Measurements from ENCODE around the gene HIP1. TPM values are rescaled to one million over a fixed set of nuclear protein-coding genes. Genes with fewer than 3 reads are reported as not detected.

Gene HIP1
- total and polyA plus RNA-seq, 2 of the 13 experiments (the other 11 are each of a cell fraction or from before 2014, with no cell fraction given): 4.5 to 6.2 TPM

DNA sequence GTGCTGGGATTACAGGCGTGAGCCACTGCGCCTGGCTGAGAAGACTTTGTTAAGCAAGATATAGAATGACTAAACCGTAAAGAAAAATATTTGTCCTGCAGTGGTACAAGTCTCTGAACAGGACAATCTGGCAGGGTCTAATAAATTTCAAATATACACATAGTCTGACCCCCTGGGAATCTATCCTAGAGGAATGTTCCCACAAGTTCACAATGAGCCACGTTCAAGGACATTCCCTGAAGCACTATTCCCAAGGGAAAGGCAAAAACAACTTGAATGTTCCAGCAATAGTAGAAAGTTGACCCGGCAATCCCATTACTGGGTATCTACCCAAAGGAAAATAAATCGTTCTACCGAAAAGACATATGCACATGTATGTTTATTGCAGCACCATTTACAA is 82.0 kb downstream of the HIP1 start:
- Histone ChIP-seq H3K4me2 (ENCODE audit: low read depth, low read length) (no peak overlapping the region), H4K20me1 (ENCODE audit: insufficient read depth, low read length) (no peaks in the 10 kb centered on the region), H3K27me3 (ENCODE audit: control insufficient read depth in 1 of 2, insufficient read depth in 2 of 2, low read length in 2 of 2) (no peaks in the 10 kb centered on the region), H3K36me3 (replicated peaks in 1 of 2; ENCODE audit: control insufficient read depth in 1 of 2, insufficient read depth in 2 of 2, low read length in 2 of 2) (no peaks in the 10 kb centered on the region), H3K9me3 (ENCODE audit: low read length) (no peaks in the 10 kb centered on the region), H3K4me3 (replicated peaks in 1 of 3; ENCODE audit: insufficient read depth in 1 of 3, low read depth in 2 of 3, low read length in 3 of 3) (no peak overlapping the region), H3K9ac (ENCODE audit: insufficient read depth, low read depth, low read length) (no peak overlapping the region), H2AFZ (ENCODE audit: low read length) (no peak overlapping the region), H3K4me1 (ENCODE audit: insufficient read depth, low read length) (peaks cover 16% of the 10 kb centered on the region), H3K79me2 (ENCODE audit: insufficient read depth, low read length) (no peaks in the 10 kb centered on the region), H3K27ac (ENCODE audit: extremely low read length, insufficient read depth, low read length) (no peak overlapping the region)
- in situ Hi-C loops (cut with HindIII; ENCODE audit: extremely low pct_ligation_motif_present, low pct_unique_long_range_greater_than_20kb): no loop called here
- CTCF ChIA-PET (ENCODE audit: low intra/inter-chr PET ratio, low total read pairs): no interaction called here
- POLR2A ChIA-PET: no interaction called here
- WGBS (ENCODE audit: low lambda C conversion rate): 78% methylated on average over 7 of the region's 7 CpGs
- intact Hi-C loops (cut with micrococcal nuclease; ENCODE audit: unreplicated experiment): no loop called here
- TF ChIP-seq ZNF20 (CRISPR knock-in tag; IDR thresholded peaks at IDR 0.05) (no peak), POLR2AphosphoS5 (IDR thresholded peaks at IDR 0.05; ENCODE audit: low read depth, low read length) (no peak), ZNF446 (CRISPR knock-in tag; IDR thresholded peaks at IDR 0.05) (no peak), ZNF615 (CRISPR knock-in tag; IDR thresholded peaks at IDR 0.05; ENCODE audit: borderline replicate concordance) (no peak), ZNF549 (CRISPR knock-in tag; IDR thresholded peaks at IDR 0.05) (no peak), ZNF713 (CRISPR knock-in tag; IDR thresholded peaks at IDR 0.05) (no peak), ZNF232 (CRISPR knock-in tag; IDR thresholded peaks at IDR 0.05; ENCODE audit: borderline replicate concordance) (no peak), ZNF776 (CRISPR knock-in tag; IDR thresholded peaks at IDR 0.05) (no peak), ZFP41 (CRISPR knock-in tag; IDR thresholded peaks at IDR 0.05; ENCODE audit: borderline replicate concordance) (no peak), POLR2G (IDR thresholded peaks at IDR 0.05; ENCODE audit: low read depth, low read length) (no peak), CREB1 (IDR thresholded peaks at IDR 0.05) (no peak), CREB1 (CRISPR knock-in tag; IDR thresholded peaks at IDR 0.05) (no peak), ZFYVE20 (CRISPR knock-in tag; IDR thresholded peaks at IDR 0.05; ENCODE audit: borderline replicate concordance, low read depth) (no peak), ZKSCAN8 (CRISPR knock-in tag; IDR thresholded peaks at IDR 0.05; ENCODE audit: borderline replicate concordance) (no peak), ZNF841 (CRISPR knock-in tag; IDR thresholded peaks at IDR 0.05; ENCODE audit: borderline replicate concordance) (no peak), FOXC1 (CRISPR knock-in tag; IDR thresholded peaks at IDR 0.05; ENCODE audit: borderline replicate concordance) (no peak), ZSCAN29 (CRISPR knock-in tag; conservative IDR thresholded peaks at IDR 0.05) (no peak), SMARCE1 (IDR thresholded peaks at IDR 0.05; ENCODE audit: borderline replicate concordance) (no peak), NFE2 (CRISPR knock-in tag; IDR thresholded peaks at IDR 0.05) (no peak), TBL1XR1 (IDR thresholded peaks at IDR 0.05; ENCODE audit: borderline replicate concordance, low read length, partially characterized antibody) (no peak)
- TF ChIP-seq, protein P1, sequence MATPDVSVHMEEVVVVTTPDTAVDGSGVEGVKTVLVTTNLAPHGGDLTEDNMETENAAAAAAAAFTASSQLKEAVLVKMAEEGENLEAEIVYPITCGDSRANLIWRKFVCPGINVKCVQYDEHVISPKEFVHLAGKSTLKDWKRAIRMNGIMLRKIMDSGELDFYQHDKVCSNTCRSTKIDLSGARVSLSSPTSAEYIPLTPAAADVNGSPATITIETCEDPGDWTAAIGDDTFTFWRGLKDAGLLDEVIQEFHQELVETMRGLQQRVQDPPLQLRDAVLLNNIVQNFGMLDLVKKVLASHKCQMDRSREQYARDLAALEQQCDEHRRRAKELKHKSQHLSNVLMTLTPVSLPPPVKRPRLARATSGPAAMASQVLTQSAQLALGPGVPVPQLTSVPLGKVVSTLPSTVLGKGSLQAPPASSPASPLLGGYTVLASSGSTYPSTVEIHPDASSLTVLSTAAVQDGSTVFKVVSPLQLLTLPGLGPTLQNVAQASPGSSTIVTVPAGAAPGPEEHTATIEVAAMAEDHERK (CRISPR knock-in tag; IDR thresholded peaks at IDR 0.05; ENCODE audit: low read depth): no peak
- DNase-seq (ENCODE audit: low spot score) (no peak), ATAC-seq (no peak), FAIRE-seq (no peak)
- BruUV-seq (replicated peaks): no TSS peak

Data from HepG2 (cell line).